GM21381 (cell line): ENCODE data around the gene TMEM135.
"Not testable (repeated sequence)": the region's sequence is repeated elsewhere in the genome, so short reads cannot be mapped to it uniquely, and the experiment has no call there.

Experiments
- ATAC-seq: cut with Tn5 transposase; IDR thresholded peaks from one replicate; pipeline ENCODE4 v1.9.1; 2021; ENCODE audit warnings: mild to moderate bottlenecking, moderate library complexity; ENCODE audit not compliant: unreplicated experiment

Gene TMEM135

DNA sequence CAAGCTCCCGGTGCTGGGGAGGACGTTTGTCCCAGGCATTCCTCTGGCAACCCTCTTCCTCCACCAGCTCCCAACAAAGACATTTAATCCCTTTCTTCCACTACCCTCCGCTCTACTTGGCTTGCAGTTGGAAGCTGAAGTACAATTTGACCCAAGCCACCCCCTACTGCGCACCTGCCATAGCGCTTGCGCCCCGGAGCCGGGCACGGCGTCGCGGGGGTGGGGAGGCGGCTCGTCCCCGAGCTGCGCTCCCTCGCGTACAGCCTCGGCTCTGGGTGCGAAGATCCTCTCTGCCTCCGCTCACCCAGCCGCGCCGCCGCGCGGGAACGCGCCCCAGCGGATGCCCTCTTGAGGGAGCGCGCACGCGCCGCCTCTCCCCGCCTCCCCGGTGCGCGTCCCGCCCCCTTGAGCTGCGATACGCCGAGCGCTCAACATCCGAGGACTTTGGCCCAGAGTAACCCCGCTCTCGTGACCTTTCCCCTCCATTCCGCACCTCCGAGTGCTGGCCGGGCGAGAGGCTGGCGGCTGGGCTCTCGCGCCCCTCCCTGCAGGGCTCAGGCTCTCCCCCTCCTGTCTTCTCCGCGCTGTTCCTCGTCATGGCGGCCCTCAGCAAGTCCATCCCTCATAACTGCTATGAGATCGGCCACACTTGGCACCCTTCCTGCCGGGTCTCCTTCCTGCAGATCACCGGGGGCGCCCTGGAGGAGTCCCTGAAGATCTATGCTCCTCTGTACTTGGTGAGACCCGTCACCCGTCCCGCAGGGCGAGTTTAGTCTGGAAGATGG lies at the start of gene TMEM135:
Gene TMEM135, plus strand, starts transcription at position 485 of the 785 bp plus-strand sequence. Its CDS starts 112 bp downstream, at position 597.
- peak; percentile 99 for ATAC-seq

DNA sequence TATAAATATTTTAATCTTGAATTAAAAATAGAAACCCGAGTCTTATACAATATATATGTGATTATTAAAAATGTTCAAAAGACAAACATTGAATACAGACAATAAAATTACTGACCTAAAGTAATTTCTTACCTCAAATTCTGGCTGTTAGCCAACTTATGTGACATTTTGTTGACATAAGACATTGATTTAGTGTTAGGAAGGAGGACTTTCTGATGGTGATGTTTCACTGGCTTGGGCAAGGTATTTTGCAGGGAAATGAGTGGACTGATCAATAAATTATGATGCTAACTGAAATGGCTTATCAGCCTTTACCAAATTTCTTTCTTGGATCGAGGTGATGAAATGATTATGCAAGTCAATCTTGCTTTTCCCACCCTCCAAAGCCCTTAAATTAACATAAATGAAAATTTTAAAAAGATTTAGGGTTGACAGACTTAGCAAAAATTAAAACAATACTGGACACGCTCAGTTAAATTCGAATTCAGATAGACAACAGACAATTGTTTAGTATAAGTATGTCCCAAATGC lies 49.3 kb upstream of the TMEM135 start:
- ATAC-seq, result no peak

DNA sequence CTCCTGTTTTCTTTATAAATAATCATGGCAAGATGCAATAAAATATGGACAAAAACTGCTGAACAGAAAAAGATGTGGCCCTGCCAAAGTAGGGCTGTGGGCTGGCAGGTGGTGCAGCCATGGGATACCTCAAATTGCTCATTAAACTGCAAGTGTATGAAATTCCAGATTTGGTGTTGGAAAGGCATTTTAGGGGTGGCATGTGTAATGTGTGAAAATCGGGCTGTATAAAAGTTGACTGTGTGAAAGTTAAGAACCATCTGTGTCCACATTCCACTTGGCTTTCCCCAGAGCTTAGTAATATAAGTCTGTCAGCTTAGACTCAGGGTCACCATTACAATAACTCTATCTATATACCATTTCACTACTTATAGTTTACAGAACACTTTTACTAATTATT lies 47.7 kb upstream of the TMEM135 start:
- no peak for ATAC-seq

DNA sequence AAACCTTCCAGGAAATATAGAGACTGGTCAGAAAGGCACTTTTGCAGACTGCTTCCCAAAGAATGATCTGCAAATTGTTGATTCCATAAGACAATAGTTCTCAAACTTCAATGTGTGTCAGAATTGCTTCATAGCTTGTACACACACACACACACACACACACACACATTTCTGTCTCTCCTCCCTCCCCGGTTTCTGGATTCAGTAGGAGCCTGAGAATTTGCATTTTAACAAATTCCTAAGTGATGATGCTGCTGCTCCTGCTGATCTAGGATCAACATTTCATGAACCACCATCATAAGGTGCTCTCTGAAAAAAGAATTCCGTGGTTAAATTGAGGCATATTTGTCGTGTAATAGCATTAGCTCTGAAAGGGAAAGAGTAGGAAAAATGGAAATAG lies 47.2 kb upstream of the TMEM135 start:
- ATAC-seq, result no peak

DNA sequence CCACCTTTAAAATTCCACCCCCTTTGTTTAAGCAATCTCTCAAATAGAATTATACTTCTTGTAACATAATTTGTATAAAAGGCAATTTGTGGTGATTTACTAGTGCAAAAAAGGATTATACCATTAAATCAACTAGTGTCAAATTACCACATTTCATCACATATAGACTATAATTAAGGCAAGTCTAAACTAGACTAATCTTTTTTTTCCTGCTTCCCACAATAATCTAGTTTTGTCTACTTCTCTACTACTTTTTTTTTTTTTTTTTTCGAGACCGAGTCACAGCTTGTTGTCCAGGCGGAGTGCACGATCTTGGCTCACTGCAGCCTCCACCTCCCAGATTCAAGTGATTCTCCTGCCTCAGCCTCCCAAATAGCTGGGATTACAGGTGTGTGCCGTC lies 46.4 kb upstream of the TMEM135 start:
- no peak for ATAC-seq

DNA sequence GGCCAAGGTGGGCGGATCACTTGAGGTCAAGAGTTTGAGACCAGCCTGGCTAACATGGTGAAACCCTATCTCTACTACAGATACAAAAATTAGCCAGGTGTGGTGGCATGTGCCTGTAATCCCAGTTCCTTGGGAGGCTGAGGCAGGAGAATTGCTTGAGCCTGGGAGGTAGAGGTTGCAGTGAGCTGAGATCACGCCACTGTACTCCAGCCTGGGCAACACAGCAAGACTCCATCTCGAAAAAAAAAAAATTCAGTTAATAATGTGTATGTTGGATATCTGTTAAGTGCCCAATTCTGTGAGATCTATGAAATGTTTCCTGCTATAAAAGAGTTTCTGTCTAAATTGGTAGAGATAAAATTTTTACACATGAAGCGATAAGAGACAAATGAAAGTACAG lies 45.4 kb upstream of the TMEM135 start:
- ATAC-seq, result not testable (repeated sequence)

DNA sequence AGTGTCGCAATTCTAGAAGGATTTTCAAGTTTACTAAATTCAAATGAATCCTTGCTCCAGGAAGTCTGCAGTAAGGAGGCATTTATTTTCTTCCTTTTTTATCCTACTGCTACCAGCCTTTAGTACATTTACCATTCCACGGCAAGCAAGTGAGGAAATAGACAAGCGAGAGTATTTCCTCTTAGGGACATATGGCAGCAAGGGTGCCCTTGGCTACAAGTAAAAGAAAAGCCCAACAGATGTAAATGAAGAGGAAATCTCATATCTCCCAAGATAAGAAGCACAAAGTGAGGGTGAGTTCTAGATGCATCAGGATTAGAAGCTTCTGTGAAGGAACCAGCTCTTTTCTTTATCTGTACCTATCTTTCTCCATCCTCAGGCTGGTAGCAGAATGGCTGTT lies 44.7 kb upstream of the TMEM135 start:
- ATAC-seq, result no peak

DNA sequence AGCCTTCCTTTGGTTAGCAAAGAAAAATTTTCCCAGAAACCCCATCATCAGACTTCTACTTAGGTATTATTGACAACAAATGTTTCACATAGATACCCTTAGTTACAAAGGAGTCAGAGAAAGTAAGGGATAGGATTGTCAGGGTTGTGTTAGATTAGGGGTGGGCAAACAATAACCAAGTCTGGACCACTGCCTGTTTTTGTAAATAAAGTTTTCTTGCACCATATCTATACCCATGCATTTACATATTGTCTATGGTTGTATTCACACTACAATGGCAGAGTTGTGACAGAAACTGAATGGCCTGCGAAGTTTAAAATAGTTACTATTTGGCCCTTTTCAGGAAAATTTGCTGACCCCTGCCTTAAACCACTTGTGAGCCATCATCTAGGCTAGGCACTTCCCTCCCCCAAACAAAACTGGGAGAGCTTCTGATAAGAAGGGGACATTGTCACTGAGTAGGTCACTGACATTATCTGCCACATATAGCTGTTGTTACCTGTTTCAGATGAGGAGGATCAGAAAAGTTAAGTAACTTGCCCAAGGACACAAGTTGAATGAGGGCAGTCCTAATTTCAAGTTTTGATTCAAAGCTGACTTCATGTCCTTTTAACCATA lies 40.7 kb upstream of the TMEM135 start:
- ATAC-seq, result no peak

DNA sequence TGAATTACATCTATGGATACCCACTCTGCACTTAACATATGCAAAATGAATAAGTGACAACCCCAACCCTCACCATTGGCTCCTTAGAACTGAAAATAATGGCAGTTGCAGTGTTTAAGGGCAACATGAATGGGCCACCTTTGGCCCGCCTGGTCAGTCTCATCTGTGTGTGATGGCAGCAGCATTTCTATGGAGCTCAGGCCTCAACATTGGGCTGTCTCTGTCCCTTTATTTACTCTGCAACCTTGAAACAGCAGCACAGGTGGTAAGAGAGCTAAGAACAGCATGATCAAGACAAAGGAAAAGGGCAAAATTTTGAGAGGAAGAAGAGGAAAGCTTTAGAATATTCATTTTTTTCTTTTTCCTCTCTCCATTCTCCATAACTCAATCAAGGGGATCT lies 38.3 kb upstream of the TMEM135 start:
- ATAC-seq, result no peak

DNA sequence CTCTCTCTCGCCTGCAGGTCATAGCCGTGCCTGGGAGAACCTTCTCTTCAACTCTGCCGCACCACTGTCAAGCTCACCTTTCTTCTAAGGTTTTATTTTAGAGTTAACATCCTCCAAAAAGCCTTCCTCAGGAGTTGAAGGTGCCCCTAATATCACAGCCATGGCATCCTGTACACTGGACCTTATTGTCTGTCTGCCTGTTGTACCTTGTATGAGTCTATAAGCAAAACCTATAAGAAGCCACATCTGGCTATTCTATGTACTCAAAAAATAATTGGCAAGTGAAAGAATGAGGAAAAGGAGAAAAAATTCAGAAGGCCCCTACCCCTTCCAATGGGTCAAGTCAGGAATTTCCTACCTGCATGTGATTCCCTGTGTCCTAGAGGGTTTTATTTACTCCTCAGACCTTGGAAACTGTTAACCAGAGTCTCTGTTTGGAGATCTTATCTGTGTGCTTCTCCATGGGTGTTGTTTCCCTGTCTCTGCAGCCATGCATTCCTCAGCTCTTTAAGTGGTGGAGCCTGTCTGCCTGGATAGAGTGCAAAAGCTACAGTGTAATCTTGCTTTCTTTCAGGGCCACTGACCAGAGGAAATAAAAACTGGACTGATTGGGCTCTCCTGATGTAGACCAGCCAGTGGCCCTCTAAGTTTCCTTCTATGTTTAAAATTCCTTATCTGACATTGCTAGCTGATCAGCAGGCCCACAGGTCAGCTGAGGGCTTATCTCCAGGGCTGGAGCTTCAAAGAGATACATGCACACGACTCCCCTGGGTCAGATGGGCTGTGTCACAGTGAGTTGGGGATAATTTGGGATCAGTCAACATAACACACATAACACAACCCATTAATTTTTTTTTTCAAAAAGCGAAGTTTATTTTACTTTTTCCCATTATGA lies 37.6 kb upstream of the TMEM135 start:
- ATAC-seq, result no peak

DNA sequence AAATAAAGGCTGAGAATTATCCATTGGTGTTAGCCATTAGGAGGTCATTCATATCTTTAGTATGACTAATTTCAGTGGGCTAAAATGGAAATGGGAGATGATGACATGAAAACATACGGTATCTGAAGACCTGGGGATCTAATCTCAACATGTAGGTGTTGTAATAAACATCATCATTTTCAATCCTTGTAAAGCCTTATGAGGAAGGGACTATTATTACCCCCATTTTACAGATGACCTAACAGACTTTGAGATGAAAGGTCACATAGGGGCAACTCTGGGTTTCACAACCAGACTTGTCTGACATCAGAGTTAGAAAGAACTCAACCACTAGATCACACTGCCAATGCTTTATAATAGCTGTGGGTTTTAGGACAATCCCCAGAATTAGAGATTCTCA lies 34.8 kb upstream of the TMEM135 start:
- ATAC-seq, result no peak

DNA sequence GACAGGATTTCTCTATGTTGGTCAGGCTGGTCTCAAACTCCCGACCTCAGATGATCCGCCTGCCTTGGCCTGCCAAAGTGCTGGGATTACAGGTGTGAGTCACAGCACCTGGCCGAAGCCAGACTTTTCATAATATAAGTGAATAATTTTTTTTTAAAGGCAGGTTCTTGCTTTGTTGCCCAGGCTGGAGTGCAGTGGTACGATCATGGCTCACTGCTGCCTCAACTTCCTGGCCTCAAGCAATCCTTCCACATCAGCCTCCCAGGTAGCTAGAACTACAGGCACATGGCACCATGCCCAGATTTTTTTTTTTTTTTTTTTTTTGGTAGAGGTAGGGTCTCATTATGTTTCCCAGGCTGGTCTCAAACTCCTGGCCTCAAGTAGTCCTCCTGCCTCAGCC lies 33.5 kb upstream of the TMEM135 start:
- ATAC-seq, result not testable (repeated sequence)

DNA sequence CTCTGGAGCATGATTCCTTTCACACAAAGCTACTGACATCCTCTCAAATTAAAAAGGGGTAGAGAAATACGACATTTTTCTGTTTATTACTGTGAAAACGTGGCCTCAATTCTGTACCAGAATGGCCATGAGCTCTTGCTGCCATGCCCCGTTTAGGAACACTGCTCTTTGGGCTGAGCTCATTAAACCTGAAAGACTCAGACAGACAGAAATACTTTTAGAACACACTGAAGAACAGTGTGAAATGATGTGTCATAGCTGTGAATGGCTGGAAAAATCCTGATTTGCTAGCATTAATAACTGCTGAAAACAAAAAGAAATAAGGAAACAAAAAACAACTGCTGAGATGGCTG lies 32.2 kb upstream of the TMEM135 start:
- no peak for ATAC-seq

DNA sequence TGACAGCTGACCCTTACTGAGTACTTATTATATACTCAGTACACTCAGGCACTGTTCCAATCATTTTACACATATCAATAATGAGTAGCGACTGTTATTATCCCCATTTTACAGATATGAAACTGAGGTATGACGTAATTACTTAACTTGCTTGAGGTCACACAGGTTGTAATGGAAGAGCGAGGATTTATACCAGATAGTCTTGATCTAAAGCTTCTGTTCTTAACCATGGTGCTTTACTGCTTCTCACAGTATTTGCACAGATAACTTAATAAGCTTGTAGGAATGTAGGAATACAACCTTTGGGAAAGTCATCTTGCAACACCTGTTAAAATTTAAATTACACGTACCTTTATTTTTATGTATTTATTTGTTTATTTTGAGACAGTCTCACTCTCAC lies 31.7 kb upstream of the TMEM135 start:
- no peak for ATAC-seq

DNA sequence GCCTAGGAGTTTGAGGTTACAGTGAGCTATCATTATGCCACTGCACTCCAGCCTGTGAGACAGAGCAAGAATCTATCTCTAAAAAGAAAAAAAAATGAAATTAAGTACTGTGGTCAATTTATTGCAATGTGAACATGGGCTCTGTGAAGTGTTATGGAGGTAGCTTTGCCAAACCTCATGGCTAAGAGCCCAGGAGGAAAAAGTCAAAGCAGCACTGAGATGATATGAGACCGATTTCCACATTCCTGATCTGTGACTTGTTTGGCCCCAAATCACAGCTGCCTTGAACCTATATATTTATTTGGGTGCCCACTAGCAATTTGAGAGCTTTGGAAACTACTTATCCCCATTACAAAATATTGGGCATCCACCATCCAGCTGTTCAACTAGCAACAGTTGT lies 29.8 kb upstream of the TMEM135 start:
- ATAC-seq, result no peak

DNA sequence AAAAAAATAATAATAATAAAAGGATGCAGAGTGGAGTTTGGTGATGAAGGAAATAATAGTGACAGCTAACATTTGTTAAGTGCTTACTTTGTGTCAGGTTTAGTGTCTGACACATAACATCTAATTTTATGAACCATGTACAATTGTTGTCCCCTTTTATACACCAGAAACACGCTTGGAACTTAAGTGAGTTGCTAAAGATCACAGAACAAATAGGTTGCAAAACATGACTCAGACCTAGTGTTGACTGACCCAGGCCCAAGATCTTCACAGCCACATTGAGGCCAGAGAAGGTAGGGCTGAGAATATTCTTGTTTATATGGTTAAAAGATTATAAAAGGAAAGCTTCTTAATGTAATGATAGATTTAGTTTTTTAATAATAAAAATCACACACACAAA lies 25.6 kb upstream of the TMEM135 start:
- ATAC-seq, result no peak

DNA sequence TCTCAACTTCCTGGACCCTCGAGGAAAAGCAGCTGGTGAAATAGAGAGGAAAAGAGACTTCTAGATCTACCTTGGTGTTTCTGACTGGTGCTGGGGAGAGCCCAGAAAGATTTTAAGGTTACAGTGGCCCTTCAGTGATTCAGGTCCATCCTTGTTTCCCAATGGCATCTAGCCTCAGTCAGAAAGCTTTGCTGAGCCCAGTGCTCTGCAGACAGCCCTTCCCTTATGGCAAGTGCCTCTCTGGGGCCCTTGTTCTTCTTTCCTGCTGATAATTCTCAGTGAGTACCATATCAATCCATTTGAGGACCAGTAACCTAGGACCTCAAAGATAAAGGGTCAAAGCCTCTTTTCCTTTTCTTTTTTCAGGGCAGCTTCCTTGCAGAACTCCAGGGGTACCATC lies 25.1 kb upstream of the TMEM135 start:
- ATAC-seq, result no peak

DNA sequence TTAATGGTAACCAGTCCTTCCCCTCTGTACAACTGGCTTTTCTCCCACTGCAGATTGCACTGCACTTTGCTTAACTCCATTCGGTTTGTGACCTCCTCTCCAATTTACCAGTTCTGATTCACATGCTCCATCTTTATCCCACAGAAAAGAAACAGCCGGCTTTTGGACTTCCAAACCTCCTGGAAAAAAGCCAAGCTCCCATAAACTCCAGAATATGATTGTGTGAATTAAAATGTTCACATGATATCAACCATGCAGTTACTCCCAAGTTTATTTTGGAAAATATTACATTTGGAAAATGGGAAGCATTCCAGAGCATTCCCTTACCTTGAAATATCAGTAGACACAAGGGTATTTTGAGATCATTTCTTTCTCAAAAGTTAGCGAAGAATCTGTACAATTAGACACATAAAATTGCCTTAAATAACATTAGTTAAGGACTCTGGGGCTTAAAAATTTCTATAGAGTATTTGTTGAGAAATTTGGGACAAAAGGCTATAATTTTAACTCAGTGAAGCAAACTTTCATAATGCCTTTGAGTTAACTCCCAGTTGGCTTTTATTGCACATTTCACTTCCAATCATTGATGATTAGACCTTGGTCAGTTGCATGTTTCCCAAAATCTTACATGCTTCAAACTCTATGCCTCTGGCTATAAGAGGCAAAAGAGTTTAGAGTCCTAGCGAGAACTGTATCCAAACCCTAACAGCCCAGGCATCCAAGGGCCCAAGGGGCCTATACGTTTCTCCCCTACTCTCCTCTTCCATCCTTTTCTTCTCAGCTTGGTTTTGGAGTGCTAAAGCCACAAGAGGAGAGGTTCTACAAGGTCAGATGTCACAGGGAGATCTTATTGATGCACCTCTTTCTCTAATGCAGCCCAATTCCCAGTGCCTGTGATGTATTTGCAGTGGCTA lies 23.6 kb upstream of the TMEM135 start:
- no peak for ATAC-seq

DNA sequence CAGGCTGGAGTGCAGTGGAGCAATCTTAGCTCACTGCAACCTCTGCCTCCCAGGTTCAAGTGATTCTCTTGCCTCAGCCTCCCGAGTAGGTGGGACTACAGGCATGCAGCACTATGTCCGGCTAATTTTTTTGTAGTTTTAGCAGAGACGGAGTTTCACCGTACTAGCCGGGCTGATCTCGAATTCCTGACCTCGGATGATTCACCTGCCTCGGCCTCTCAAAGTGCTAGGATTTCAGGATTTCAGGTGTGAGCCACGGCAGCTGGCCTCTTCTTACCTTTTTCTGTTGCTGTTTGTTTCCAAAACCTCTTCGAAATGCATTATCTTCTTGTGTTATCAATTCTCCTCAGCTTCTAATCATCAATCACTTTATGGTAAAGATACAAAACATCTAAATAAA lies 22.1 kb upstream of the TMEM135 start:
- ATAC-seq, result no peak

DNA sequence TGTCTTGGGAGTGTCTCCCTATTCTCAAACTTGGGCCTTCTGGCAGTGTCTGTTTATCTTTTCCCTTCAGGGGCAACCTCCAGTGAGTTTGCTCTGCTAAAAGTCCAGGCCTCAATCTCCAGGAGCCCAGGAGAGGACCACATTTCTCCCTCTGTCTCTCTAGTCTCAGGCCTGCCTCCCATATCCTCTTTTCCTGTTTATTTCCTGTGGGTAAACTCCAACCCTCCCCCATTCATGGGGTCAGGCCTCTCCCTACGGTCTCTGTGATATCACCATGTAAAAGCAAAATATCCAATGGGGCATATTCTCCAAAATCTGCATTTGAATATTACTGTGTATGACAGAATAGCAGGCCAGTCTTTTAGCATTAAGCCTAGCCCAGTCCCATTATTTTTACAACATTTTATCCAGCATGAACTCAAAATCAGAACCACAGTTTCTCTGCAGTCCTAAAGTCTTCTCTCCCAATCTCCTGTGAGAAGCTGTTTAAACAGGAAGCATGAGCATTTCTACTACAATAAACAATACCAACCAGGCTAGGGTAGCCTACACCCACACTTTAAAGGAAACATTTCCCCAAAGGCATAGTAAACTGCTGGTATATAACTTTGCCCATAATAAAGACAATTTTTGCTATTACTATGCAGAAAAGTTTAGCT lies 18.0 kb upstream of the TMEM135 start:
- no peak for ATAC-seq
